Activated CD4-positive, alpha-beta memory T cell treated with anti-CD3 and anti-CD28 coated beads for 36 hours (primary cell): Measurements from ENCODE around the gene HLA-DMB. TPM values are rescaled to one million over a fixed set of nuclear protein-coding genes. Genes with fewer than 3 reads are reported as not detected.
A peak's percentile ranks its signal among the peaks of the same experiment; 100 is the strongest.

ENCODE experiments used
- CTCF ChIA-PET: fragments of 350-600 bp; sonication (Branson Sonifier 250); formaldehyde crosslinking; loops from one replicate; lab custom pipeline; 2021; ENCODE audit warnings: antibody characterized with exemption, inconsistent platforms; lab: Charles Lee
- POLR2A ChIA-PET: fragments of 350-600 bp; sonication (Branson Sonifier 250); formaldehyde crosslinking; loops from one replicate; lab custom pipeline; 2021; ENCODE audit warnings: antibody characterized with exemption; lab: Charles Lee
- DNase-seq: peaks from one replicate; pipeline ENCODE4 v3.0.0-alpha.2; 2020
- H3K27ac Mint-ChIP-seq: one replicate; pipeline ENCODE4 v1.8.0; 2021; ENCODE audit warnings: mixed read lengths
- H3K27me3 Mint-ChIP-seq: one replicate; pipeline ENCODE4 v1.8.0; 2021; ENCODE audit warnings: mixed read lengths
- H3K36me3 Mint-ChIP-seq: one replicate; pipeline ENCODE4 v1.8.0; 2021; ENCODE audit warnings: mixed read lengths
- H3K4me1 Mint-ChIP-seq: one replicate; pipeline ENCODE4 v1.8.0; 2021; ENCODE audit warnings: low read depth, mixed read lengths
- H3K4me3 Mint-ChIP-seq: one replicate; pipeline ENCODE4 v1.8.0; 2021; ENCODE audit warnings: mild to moderate bottlenecking, mixed read lengths
- H3K9me3 Mint-ChIP-seq: one replicate; pipeline ENCODE4 v1.8.0; 2021; ENCODE audit warnings: mixed read lengths
- intact Hi-C: fragments of 100-400 bp; cut with micrococcal nuclease; formaldehyde crosslinking; loops from one replicate; pipeline ENCODE4 v1.15.1; 2023
- total RNA-seq, 2 experiments: library from RNA; stranded (reverse); gene quantifications; one replicate each; pipeline ENCODE4 v1.2.3, GENCODE V29; 2021

HLA-DMB gene
- total RNA-seq, 2 experiments from 2014 or later, result 1.6 to 1.9 TPM

DNA sequence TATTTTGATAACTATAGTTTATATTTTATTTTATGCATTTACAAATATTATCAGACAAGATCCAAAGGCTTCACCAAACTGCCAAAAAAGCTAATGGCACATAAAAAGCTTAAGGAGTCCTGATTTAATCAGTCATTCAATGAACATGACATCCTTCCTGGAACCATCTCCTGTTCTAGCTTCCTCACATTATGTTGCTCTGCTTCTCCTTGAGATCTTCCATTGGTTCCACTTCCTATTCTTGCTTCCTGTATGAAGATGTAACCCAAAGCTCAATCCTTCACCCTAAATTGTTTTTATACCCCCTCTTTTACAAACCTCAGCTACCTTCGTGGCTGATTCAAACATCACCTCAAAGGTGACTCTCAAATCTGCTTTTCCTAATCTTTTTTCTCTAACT lies 23.0 kb upstream of the HLA-DMB start:
- H3K36me3 Mint-ChIP-seq, result peaks cover 6% of the 10 kb centered on the region
- peak overlapping the region; percentile 5 for H3K27ac Mint-ChIP-seq
- no peaks in the 10 kb centered on the region for H3K9me3 Mint-ChIP-seq
- H3K4me3 Mint-ChIP-seq, result no peak overlapping the region
- POLR2A ChIA-PET, result interaction anchor here (1.9 kb wide), 1 partner anchor 8 kb away, joined by 6 read pairs; no protein-coding TSS in a partner anchor
- CTCF ChIA-PET, result interaction anchor here (0.7 to 16.8 kb wide), 6 partner anchors 10 to 46 kb away, joined by 3 to 267 read pairs (median 16); partner anchors contain the start of gene HLA-DMA
- DNase-seq, result no peak
- H3K4me1 Mint-ChIP-seq, result peaks cover 51% of the 10 kb centered on the region
- no peaks in the 10 kb centered on the region for H3K27me3 Mint-ChIP-seq
- intact Hi-C loops, result loop anchor here (10.0 kb wide), 1 partner anchor 1139 kb away; the partner anchor contains the start of gene HSPA1B

- Mint-ChIP-seq H3K36me3 (peaks cover 2% of the 10 kb centered on the region), H3K4me1 (peaks cover 50% of the 10 kb centered on the region), H3K27me3 (no peaks in the 10 kb centered on the region), H3K9me3 (no peaks in the 10 kb centered on the region), H3K27ac (no peak overlapping the region), H3K4me3 (no peak overlapping the region)
- ChIA-PET CTCF (interaction anchor here (0.7 to 16.8 kb wide), 9 partner anchors 9 to 124 kb away, joined by 3 to 267 read pairs (median 6); partner anchors contain the start of genes HLA-DMA and TAP2), POLR2A (interaction anchor here (1.4 kb wide), 1 partner anchor 10 kb away, joined by 4 read pairs; no protein-coding TSS in a partner anchor)
- intact Hi-C loops, result loop anchor here (10.0 kb wide), 1 partner anchor 1138 kb away; the partner anchor contains the start of gene HSPA1B
- DNase-seq, result no peak
Observed at GRCh38 chr6:32962213-32962826, 21.5 kb upstream of the HLA-DMB start.

DNA sequence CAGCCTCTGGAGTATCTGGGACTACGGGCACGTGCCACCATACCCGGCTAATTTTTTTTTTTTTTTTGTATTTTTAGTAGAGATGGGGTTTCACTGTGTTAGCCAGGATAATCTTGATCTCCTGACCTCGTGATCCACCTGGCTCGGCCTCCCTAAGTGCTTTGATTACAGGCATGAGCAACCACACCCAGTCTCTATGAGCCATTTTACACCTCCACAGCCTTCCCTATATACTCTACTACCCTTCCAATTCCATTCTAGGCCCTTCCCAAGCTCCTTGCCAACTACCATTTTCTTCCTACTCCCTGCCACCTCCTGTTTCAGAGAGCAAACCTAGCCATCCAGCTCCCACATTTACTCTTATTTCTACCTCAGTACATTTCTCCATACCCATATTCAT lies 19.7 kb upstream of the HLA-DMB start:
- no peaks in the 10 kb centered on the region for H3K9me3 Mint-ChIP-seq
- no peak for DNase-seq
- POLR2A ChIA-PET, result interaction anchor here (1.4 kb wide), 1 partner anchor 11 kb away, joined by 4 read pairs; no protein-coding TSS in a partner anchor
- H3K27ac Mint-ChIP-seq, result no peak overlapping the region
- H3K36me3 Mint-ChIP-seq, result no peaks in the 10 kb centered on the region
- no peak overlapping the region for H3K4me3 Mint-ChIP-seq
- intact Hi-C loops, result loop anchor here (10.0 kb wide), 1 partner anchor 1136 kb away; the partner anchor contains the start of gene HSPA1B
- CTCF ChIA-PET, result interaction anchor here (1.4 kb wide), 1 partner anchor 19 kb away, joined by 3 read pairs; no protein-coding TSS in a partner anchor
- H3K4me1 Mint-ChIP-seq, result peaks cover 43% of the 10 kb centered on the region
- no peaks in the 10 kb centered on the region for H3K27me3 Mint-ChIP-seq

- Mint-ChIP-seq H3K27ac (no peak overlapping the region), H3K4me3 (no peak overlapping the region), H3K9me3 (no peaks in the 10 kb centered on the region), H3K4me1 (peaks cover 42% of the 10 kb centered on the region), H3K36me3 (no peaks in the 10 kb centered on the region), H3K27me3 (no peaks in the 10 kb centered on the region)
- DNase-seq, result no peak
- CTCF ChIA-PET, result interaction anchor here (0.7 to 8.7 kb wide), 6 partner anchors 14 to 292 kb away, joined by 3 to 250 read pairs (median 78); partner anchors contain the start of genes BRD2 and TAP2
- intact Hi-C loops, result no loop called here
- POLR2A ChIA-PET, result interaction anchor here (0.5 to 4.3 kb wide), 2 partner anchors 16 to 676 kb away, joined by 3 to 68 read pairs; no protein-coding TSS in a partner anchor
Observed at GRCh38 chr6:32956176-32956575, 15.3 kb upstream of the HLA-DMB start.

GRCh38 chr6:32954986-32955802 lies 14.4 kb upstream of the HLA-DMB start:
- Mint-ChIP-seq H3K27me3 (no peaks in the 10 kb centered on the region), H3K27ac (peak overlapping the region; percentile 30), H3K36me3 (no peaks in the 10 kb centered on the region), H3K4me3 (no peak overlapping the region), H3K9me3 (no peaks in the 10 kb centered on the region), H3K4me1 (peaks cover 42% of the 10 kb centered on the region)
- intact Hi-C loops, result no loop called here
- ChIA-PET CTCF (interaction anchor here (0.7 to 8.7 kb wide), 19 partner anchors 13 to 293 kb away, joined by 3 to 250 read pairs (median 9); partner anchors contain the start of genes BRD2, HLA-DMB and TAP2), POLR2A (interaction anchor here (0.5 to 4.3 kb wide), 6 partner anchors 12 to 677 kb away, joined by 3 to 68 read pairs (median 8); partner anchors contain the start of gene BRD2)
- peak; percentile 54 for DNase-seq

DNA sequence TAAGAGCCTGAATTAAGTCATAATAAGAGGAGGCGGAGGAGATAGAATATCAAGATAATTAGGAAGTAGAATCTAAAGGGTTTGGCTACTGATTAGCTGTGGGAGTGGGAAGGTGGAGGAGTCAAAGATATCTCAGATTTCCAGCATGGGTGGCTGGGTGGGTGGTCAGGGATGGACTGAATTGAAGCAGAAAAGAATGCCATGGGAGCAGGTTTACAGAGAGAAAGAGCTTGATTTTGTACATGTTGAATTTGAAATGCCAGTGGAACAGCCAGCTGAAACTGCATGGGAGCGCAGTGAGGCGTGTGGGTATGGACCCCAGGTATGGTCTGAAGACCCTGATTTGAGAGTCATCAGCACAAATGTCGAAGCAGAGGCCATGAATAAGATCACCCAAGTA lies 13.4 kb upstream of the HLA-DMB start:
- no peaks in the 10 kb centered on the region for H3K9me3 Mint-ChIP-seq
- POLR2A ChIA-PET, result interaction anchor here (0.9 to 4.3 kb wide), 6 partner anchors 10 to 60 kb away, joined by 3 to 68 read pairs (median 8); partner anchors contain the start of gene BRD2
- H3K4me1 Mint-ChIP-seq, result peaks cover 42% of the 10 kb centered on the region
- H3K36me3 Mint-ChIP-seq, result no peaks in the 10 kb centered on the region
- CTCF ChIA-PET, result interaction anchor here (1.0 to 8.7 kb wide), 23 partner anchors 12 to 141 kb away, joined by 3 to 250 read pairs (median 8); partner anchors contain the start of genes BRD2, HLA-DMB and TAP2
- no peak overlapping the region for H3K27ac Mint-ChIP-seq
- no peak overlapping the region for H3K4me3 Mint-ChIP-seq
- DNase-seq, result no peak
- intact Hi-C loops, result no loop called here
- no peaks in the 10 kb centered on the region for H3K27me3 Mint-ChIP-seq

GRCh38 chr6:32953775-32954174 lies 12.9 kb upstream of the HLA-DMB start:
- ChIA-PET CTCF (interaction anchor here (0.7 to 8.7 kb wide), 30 partner anchors 12 to 758 kb away, joined by 3 to 250 read pairs (median 5); partner anchors contain the start of genes BRD2, HLA-DMB, PSMB9 and TAP1), POLR2A (interaction anchor here (0.9 to 4.3 kb wide), 7 partner anchors 9 to 116 kb away, joined by 3 to 68 read pairs (median 6); partner anchors contain the start of genes BRD2 and TAP2)
- H3K4me3 Mint-ChIP-seq, result no peak overlapping the region
- H3K9me3 Mint-ChIP-seq, result no peaks in the 10 kb centered on the region
- H3K4me1 Mint-ChIP-seq, result peaks cover 44% of the 10 kb centered on the region
- no peak for DNase-seq
- intact Hi-C loops, result loop anchor here (1.0 to 2.0 kb wide), 6 partner anchors 12 to 69 kb away; partner anchors contain the start of gene HLA-DMB
- no peaks in the 10 kb centered on the region for H3K27me3 Mint-ChIP-seq
- no peaks in the 10 kb centered on the region for H3K36me3 Mint-ChIP-seq
- peak overlapping the region; percentile 9 for H3K27ac Mint-ChIP-seq

GRCh38 chr6:32952817-32953739 lies 12.2 kb upstream of the HLA-DMB start, which contains the start of gene HLA-DMA:
Gene HLA-DMA (minus strand): TSS chr6:32953097. CDS start chr6:32953036, 61 bp downstream.
- no peaks in the 10 kb centered on the region for H3K36me3 Mint-ChIP-seq
- no peaks in the 10 kb centered on the region for H3K9me3 Mint-ChIP-seq
- H3K27ac Mint-ChIP-seq, result peak within 1 kb of the TSS; percentile 39
- ChIA-PET CTCF (interaction anchor here (0.7 to 8.7 kb wide), 34 partner anchors 11 to 757 kb away, joined by 3 to 250 read pairs (median 5); partner anchors contain the start of genes BRD2, HLA-DMB, PSMB9 and TAP1), POLR2A (interaction anchor here (0.8 to 4.3 kb wide), 8 partner anchors 9 to 115 kb away, joined by 3 to 68 read pairs (median 5); partner anchors contain the start of genes BRD2 and TAP2)
- H3K4me1 Mint-ChIP-seq, result peaks cover 51% of the 10 kb centered on the region
- peak within 1 kb of the TSS; percentile 64 for H3K4me3 Mint-ChIP-seq
- DNase-seq, result peak; percentile 83
- intact Hi-C loops, result loop anchor here (1.0 to 2.0 kb wide), 6 partner anchors 12 to 68 kb away; partner anchors contain the start of gene HLA-DMB
- no peaks in the 10 kb centered on the region for H3K27me3 Mint-ChIP-seq

DNA sequence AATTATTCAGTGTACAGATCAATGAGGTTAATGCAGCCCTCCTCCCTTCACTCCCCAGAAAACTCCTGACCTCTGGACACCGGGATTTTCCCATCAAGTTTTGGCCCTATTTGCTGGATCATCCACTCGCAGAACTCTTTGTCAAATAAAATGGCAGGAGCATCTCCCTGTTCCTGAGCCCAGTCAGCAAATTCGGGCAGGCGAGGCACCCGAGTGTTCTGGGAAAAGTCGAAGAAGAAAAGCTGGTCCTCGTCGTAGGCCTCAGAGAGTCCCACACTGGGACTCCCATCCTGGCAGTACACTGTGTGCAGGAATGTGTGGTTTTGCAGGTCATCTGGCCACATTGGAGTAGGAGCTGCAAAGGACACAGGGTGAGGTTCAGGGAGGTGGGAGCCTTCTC lies 9.6 kb upstream of the HLA-DMB start:
- H3K27me3 Mint-ChIP-seq, result no peaks in the 10 kb centered on the region
- H3K9me3 Mint-ChIP-seq, result peaks cover 3% of the 10 kb centered on the region
- H3K36me3 Mint-ChIP-seq, result no peaks in the 10 kb centered on the region
- intact Hi-C loops, result no loop called here
- peaks cover 50% of the 10 kb centered on the region for H3K4me1 Mint-ChIP-seq
- no peak overlapping the region for H3K27ac Mint-ChIP-seq
- H3K4me3 Mint-ChIP-seq, result no peak overlapping the region
- ChIA-PET POLR2A (interaction anchor here (1.0 kb wide), 1 partner anchor 21 kb away, joined by 3 read pairs; no protein-coding TSS in a partner anchor), CTCF (interaction anchor here (0.8 to 8.7 kb wide), 7 partner anchors 9 to 112 kb away, joined by 3 to 250 read pairs (median 9); partner anchors contain the start of genes BRD2, HLA-DMB and TAP2)
- DNase-seq, result no peak

GRCh38 chr6:32950010-32950409 lies 9.2 kb upstream of the HLA-DMB start:
- peaks cover 3% of the 10 kb centered on the region for H3K9me3 Mint-ChIP-seq
- H3K4me1 Mint-ChIP-seq, result peaks cover 50% of the 10 kb centered on the region
- DNase-seq, result no peak
- no peak overlapping the region for H3K4me3 Mint-ChIP-seq
- no peak overlapping the region for H3K27ac Mint-ChIP-seq
- ChIA-PET POLR2A (interaction anchor here (1.0 kb wide), 1 partner anchor 22 kb away, joined by 3 read pairs; no protein-coding TSS in a partner anchor), CTCF (interaction anchor here (0.8 to 8.7 kb wide), 7 partner anchors 9 to 111 kb away, joined by 3 to 250 read pairs (median 9); partner anchors contain the start of genes BRD2, HLA-DMB and TAP2)
- H3K36me3 Mint-ChIP-seq, result no peaks in the 10 kb centered on the region
- intact Hi-C loops, result no loop called here
- no peaks in the 10 kb centered on the region for H3K27me3 Mint-ChIP-seq
